Activated CD8-positive, alpha-beta T cell treated with anti-CD3 and anti-CD28 coated beads, Interleukin-2, amount 10 ng/mL, durations not matched to agents 7 days and 5 days (primary cell): ENCODE data around the gene ENTR1. TPM values are rescaled to one million over a fixed set of nuclear protein-coding genes. Genes with fewer than 3 reads are reported as not detected.
"Not testable (repeated sequence)": the region's sequence is repeated elsewhere in the genome, so short reads cannot be mapped to it uniquely, and the experiment has no call there.

Source experiments
- ATAC-seq: fragments of 150-1000 bp; cut with Tn5 transposase; one replicate; pipeline ENCODE4 v1.10.0; 2021; ENCODE audit warnings: moderate library complexity
- CTCF ChIA-PET: fragments of 350-600 bp; sonication (Branson Sonifier 250); formaldehyde crosslinking; loops from one replicate; lab custom pipeline; 2021; ENCODE audit warnings: antibody characterized with exemption; lab: Charles Lee
- POLR2A ChIA-PET: fragments of 350-600 bp; sonication (Branson Sonifier 250); formaldehyde crosslinking; loops from one replicate; lab custom pipeline; 2021; ENCODE audit warnings: antibody characterized with exemption; lab: Charles Lee
- DNase-seq: peaks from one replicate; pipeline ENCODE4 v3.0.0-alpha.2; 2020
- H3K27ac Mint-ChIP-seq: one replicate; pipeline ENCODE4 v1.8.0; 2021; ENCODE audit warnings: mild to moderate bottlenecking, mixed read lengths
- H3K27me3 Mint-ChIP-seq: one replicate; pipeline ENCODE4 v1.8.0; 2021; ENCODE audit warnings: low read depth, mixed read lengths
- H3K36me3 Mint-ChIP-seq: one replicate; pipeline ENCODE4 v1.8.0; 2021; ENCODE audit warnings: low read depth, mixed read lengths
- H3K4me1 Mint-ChIP-seq: one replicate; pipeline ENCODE4 v1.8.0; 2021; ENCODE audit warnings: low read depth, mixed read lengths
- H3K4me3 Mint-ChIP-seq: one replicate; pipeline ENCODE4 v1.8.0; 2021; ENCODE audit warnings: mild to moderate bottlenecking, mixed read lengths
- H3K9me3 Mint-ChIP-seq: one replicate; pipeline ENCODE4 v1.8.0; 2022; ENCODE audit warnings: mixed read lengths; ENCODE audit not compliant: insufficient read depth
- total RNA-seq, 2 experiments: library from RNA; stranded (reverse); gene quantifications; one replicate each; pipeline ENCODE4 v1.2.3, GENCODE V29; 2021

The ENTR1 gene
- total RNA-seq, 2 experiments from 2014 or later: 52.8 to 54.3 TPM

DNA sequence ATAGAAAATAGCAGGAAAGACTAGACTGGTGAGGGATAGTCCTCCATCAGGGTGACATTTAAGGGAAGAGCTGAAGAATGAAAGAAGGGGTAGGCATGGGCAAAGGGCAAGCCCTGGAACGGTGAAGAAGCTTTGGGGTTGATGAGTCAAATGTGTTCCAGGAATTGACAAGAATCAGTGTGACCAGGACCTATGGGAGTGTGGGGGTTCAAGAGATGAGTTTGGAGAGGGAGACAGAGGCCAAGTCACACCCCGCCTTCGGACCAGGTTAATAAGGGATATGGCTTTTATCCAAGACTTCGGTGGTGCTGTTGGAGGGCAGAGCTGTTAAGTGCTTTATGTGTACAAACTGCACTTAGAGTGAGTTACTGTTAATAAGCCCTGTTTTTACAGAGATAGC is 964 bp upstream of the ENTR1 start:
- Mint-ChIP-seq H3K9me3 (no peaks in the 10 kb centered on the region), H3K27ac (peak overlapping the region; percentile 92), H3K4me1 (peaks cover 51% of the 10 kb centered on the region), H3K36me3 (peaks cover 51% of the 10 kb centered on the region), H3K27me3 (no peaks in the 10 kb centered on the region), H3K4me3 (peak overlapping the region; percentile 92)
- DNase-seq (no peak), ATAC-seq (no peak)
- ChIA-PET POLR2A (interaction anchor here (0.6 to 2.9 kb wide), 2 partner anchors 10 to 98 kb away, joined by 3 to 13 read pairs; partner anchors contain the start of gene SNAPC4), CTCF (no interaction called here)

DNA sequence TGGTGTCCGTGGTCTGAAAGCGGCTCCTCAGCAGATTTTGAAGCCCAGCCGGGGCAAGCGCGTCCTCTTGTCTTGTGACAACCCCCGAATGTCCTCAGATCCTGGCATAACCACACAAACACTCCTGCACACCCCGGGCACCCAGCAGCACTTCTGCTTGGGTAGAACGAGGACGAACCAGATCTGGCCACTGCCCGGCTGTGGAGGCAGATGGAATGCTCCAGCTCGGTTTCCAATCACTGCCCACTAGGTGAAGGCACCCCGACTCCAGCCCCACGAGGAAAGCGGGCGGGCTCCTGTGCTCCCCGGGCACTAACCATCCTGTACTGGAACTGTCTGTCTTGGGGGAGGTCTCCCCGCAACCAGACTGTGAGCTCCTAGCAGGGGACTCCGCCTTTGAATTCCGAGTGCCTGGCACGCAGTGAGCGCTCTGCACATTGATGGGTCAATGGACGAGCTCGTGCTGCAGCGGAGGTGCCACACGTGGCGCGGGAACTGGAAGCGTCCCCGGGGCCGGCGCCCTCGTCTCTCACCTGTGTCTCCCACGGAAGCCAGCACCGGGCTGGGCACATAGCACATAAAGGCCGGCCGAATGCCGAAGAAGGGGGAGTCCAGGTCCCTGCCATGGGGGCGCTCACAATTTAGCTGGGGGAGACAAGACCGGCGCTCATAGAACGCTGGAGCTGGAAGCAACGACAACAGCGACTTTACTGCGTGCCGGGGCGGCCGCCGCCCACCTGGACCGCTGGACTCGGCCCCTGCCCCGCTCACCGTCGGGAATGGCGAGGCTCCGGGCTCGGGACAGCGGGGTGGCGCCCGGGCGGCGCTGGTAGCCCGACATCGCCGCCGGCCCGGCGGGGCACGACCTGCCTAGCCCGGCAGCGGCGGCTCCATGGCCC is 608 bp downstream of the ENTR1 start:
- Mint-ChIP-seq H3K4me3 (peak overlapping the region; percentile 90), H3K36me3 (peaks cover 56% of the 10 kb centered on the region), H3K27me3 (no peaks in the 10 kb centered on the region), H3K27ac (peak overlapping the region; percentile 94), H3K9me3 (no peaks in the 10 kb centered on the region), H3K4me1 (peaks cover 65% of the 10 kb centered on the region)
- ATAC-seq (peak; percentile 34), DNase-seq (peak; percentile 50)
- ChIA-PET POLR2A (interaction anchor here (0.6 to 2.9 kb wide), 5 partner anchors 9 to 46 kb away, joined by 3 to 13 read pairs (median 4); partner anchors contain the start of genes DNLZ and SNAPC4), CTCF (interaction anchor here (0.6 to 1.8 kb wide), 6 partner anchors 9 to 432 kb away, joined by 3 to 14 read pairs (median 3); partner anchors contain the start of genes AJM1 and DNLZ)

DNA sequence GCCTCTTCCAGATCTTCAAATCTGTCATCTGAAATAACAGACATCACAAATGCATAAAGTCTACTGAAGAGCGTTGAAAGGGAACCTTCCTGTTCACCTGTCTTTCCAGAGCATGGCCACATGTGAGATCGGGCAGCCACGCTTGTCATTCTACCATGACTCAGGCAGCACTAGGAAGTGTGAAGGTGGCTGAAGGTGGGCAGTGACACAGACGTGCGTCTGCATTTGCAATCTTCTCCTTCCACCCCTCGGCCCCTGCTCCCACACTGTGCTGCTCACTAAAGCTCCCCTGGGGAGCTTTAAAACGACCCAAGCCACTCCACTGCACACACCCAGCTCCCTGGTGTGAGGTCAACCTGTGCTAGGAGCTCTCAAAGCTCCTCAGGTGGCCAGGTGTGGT is 2.5 kb downstream of the ENTR1 start:
- Mint-ChIP-seq H3K4me1 (peaks cover 75% of the 10 kb centered on the region), H3K4me3 (no peak overlapping the region), H3K27ac (no peak overlapping the region), H3K27me3 (no peaks in the 10 kb centered on the region), H3K36me3 (peaks cover 57% of the 10 kb centered on the region), H3K9me3 (no peaks in the 10 kb centered on the region)
- ATAC-seq (no peak), DNase-seq (no peak)
- POLR2A ChIA-PET: no interaction called here
- CTCF ChIA-PET: interaction anchor here (1.2 kb wide), 1 partner anchor 45 kb away, joined by 3 read pairs; the partner anchor contains the start of gene DNLZ

DNA sequence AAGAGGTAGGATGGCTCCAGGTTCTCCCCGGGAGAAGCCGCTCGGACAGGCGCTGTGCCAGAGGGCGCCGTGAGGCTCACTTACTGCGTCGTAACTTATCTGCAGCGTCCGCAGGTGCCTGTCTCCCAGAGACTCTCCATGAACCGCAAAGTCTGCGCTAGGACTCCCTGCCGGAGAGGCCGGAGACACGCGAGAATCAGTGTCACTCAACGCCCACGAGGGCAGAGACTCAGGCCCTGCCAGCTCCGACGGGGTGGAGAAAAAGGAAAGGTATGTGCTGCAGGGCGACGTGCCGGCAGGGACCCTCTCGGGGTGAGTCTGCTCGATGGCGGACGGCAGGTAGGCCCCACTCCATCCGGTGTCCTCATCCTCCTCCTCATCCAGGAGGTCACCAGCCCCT is 3.4 kb downstream of the ENTR1 start:
- H3K9me3 Mint-ChIP-seq, POLR2A ChIA-PET, CTCF ChIA-PET, H3K27me3 Mint-ChIP-seq, H3K4me3 Mint-ChIP-seq, ATAC-seq, H3K27ac Mint-ChIP-seq, DNase-seq: not testable (repeated sequence)
- H3K36me3 Mint-ChIP-seq: peaks cover 58% of the 10 kb centered on the region
- peaks cover 78% of the 10 kb centered on the region for H3K4me1 Mint-ChIP-seq

DNA sequence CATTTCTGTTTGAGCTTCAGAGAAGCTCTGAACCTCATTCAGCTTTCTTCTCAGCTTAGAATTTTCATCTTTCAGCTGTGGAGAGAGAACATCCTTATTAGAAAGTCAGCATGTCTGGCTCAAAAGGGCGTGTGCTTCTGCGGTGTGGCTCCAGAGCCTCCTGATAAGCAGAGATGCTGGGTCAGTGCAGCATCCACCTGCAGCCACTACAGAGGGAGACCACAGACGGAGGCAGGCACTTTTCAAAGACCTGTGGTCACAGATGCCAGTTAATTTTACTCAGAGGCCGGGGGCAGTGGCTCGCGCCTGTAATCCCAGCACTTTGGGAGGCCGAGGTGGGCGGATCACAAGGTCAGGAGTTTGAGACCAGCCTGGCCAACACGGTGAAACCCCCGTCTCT is 4.5 kb downstream of the ENTR1 start:
- H3K27me3 Mint-ChIP-seq, H3K4me3 Mint-ChIP-seq, ATAC-seq, H3K27ac Mint-ChIP-seq, CTCF ChIA-PET, POLR2A ChIA-PET, DNase-seq, H3K9me3 Mint-ChIP-seq: not testable (repeated sequence)
- H3K36me3 Mint-ChIP-seq: peaks cover 60% of the 10 kb centered on the region
- H3K4me1 Mint-ChIP-seq: peaks cover 75% of the 10 kb centered on the region

DNA sequence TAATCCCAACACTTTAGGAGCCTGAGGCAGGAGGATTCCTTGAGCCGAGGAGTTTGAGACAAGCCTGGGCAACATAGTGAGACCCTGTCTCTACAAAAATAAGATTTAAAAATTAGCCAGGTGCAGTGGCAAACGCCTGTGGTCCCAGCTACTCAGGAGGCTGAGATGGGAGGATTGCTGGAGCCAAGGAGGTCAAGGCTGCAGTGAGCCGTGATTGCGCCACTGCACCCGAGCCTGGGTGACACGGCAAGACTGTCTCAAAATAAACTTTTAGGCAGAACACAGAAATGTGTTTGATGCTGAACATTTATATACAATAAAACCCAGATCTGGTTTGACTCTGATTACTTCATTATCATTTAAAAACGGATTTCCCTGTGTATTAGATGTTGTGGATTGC is 4.9 kb downstream of the ENTR1 start:
- ChIA-PET CTCF (no interaction called here), POLR2A (no interaction called here)
- H3K36me3 Mint-ChIP-seq: peaks cover 60% of the 10 kb centered on the region
- no peak overlapping the region for H3K4me3 Mint-ChIP-seq
- H3K27me3 Mint-ChIP-seq: no peaks in the 10 kb centered on the region
- H3K4me1 Mint-ChIP-seq: peaks cover 78% of the 10 kb centered on the region
- H3K27ac Mint-ChIP-seq: no peak overlapping the region
- H3K9me3 Mint-ChIP-seq: no peaks in the 10 kb centered on the region
- no peak for ATAC-seq
- DNase-seq: no peak

DNA sequence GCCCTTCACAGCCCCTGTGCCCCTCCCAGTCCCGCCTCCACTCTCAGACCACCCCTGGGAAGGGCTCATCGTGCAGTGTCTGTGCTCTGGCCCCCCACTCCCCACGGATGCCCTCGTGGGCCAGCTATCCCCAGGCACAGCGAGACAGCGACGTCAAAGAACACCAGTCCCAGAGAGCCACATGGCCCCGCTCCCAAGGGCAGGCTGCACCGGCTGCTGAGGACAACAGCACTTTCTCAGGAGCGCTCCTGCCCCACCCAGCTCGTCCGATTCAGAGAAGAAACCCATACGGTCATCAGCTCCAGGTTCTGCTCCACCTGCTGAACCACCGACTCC is 5.6 kb downstream of the ENTR1 start:
- H3K9me3 Mint-ChIP-seq: no peaks in the 10 kb centered on the region
- peaks cover 78% of the 10 kb centered on the region for H3K4me1 Mint-ChIP-seq
- CTCF ChIA-PET: interaction anchor here (1.1 to 2.0 kb wide), 2 partner anchors 15 to 41 kb away, joined by 3 to 8 read pairs; partner anchors contain the start of gene DNLZ
- H3K27ac Mint-ChIP-seq: peak overlapping the region; percentile 85
- POLR2A ChIA-PET: interaction anchor here (1.6 to 1.9 kb wide), 2 partner anchors 12 to 41 kb away, joined by 3 to 8 read pairs; partner anchors contain the start of gene DNLZ
- no peaks in the 10 kb centered on the region for H3K27me3 Mint-ChIP-seq
- no peak for DNase-seq
- no peak for ATAC-seq
- peaks cover 57% of the 10 kb centered on the region for H3K36me3 Mint-ChIP-seq
- H3K4me3 Mint-ChIP-seq: peak overlapping the region; percentile 65

DNA sequence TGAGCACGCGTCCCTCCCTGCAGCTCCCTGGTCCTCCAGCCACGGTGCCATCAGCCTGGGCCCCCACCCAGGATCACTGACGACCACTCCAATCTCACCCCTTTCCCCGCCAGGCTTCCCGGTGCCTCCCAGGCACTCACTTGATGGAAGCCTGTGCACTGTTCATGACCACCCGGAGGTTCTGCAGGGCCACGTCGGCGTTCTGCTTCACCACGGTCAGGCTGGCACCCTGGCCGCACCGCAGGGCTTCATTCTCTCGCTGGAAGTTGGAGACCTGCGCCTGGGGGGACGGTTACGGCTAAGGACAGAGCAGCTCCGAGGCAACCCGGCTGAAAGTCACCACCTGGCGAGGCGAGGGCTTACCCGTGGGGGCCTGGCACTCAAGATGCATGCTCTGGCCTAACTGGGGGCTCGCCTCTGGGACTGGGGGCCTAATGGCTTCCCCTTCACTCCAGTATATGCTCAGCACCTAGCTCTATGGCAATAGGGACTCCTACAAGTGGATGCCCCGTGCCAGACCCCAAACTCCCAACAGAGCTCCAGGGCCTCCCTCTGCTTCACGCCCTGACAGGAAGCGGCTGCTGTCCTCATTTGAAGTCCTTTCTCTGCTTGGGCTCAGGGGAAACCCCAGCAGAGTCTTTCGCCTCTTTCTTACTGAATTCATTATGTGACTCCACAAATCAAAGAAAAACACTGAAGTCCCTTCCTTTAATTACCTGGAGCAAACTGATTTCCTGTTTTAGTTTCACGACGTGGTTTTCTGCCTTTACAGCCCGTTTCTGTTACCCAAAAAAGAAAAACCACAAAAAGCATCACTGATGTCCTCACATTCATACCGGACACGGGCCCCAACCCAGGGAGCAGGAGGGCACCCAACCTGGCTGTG is 6.3 kb downstream of the ENTR1 start:
- Mint-ChIP-seq H3K9me3 (no peaks in the 10 kb centered on the region), H3K4me3 (peak overlapping the region; percentile 65), H3K27ac (peak overlapping the region; percentile 85), H3K27me3 (no peaks in the 10 kb centered on the region), H3K36me3 (peaks cover 57% of the 10 kb centered on the region), H3K4me1 (peaks cover 75% of the 10 kb centered on the region)
- ChIA-PET POLR2A (interaction anchor here (0.7 to 1.9 kb wide), 6 partner anchors 12 to 435 kb away, joined by 3 to 8 read pairs (median 4); partner anchors contain the start of gene DNLZ), CTCF (interaction anchor here (0.9 to 2.0 kb wide), 5 partner anchors 13 to 91 kb away, joined by 3 to 8 read pairs (median 3); partner anchors contain the start of gene DNLZ)
- peak; percentile 67 for DNase-seq
- ATAC-seq: peak; percentile 7

DNA sequence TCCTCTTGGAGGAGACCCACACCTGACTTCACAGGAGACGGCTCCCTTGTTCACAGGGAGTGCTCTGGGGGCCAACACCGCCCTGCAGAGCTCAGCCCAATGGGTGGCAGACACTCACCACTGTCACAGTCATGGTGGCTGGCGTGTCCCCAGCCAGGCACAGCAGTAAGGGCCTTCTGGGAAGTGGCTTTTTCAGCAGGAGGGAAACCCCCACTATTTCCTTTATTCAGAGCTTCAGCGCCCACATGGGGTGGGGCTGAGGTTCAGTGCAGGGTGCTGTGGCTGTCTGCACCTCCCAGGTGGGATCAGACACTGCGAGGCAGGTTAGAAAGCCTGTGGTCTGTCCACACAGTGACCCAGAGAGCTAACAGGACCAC is 6.9 kb downstream of the ENTR1 start:
- CTCF ChIA-PET: interaction anchor here (0.6 to 2.0 kb wide), 6 partner anchors 13 to 489 kb away, joined by 3 to 8 read pairs (median 3); partner anchors contain the start of gene DNLZ
- POLR2A ChIA-PET: interaction anchor here (0.9 to 1.9 kb wide), 5 partner anchors 11 to 40 kb away, joined by 3 to 8 read pairs (median 3); partner anchors contain the start of gene DNLZ
- Mint-ChIP-seq H3K4me1 (peaks cover 75% of the 10 kb centered on the region), H3K27me3 (no peaks in the 10 kb centered on the region), H3K9me3 (no peaks in the 10 kb centered on the region), H3K27ac (peak overlapping the region; percentile 85), H3K4me3 (peak overlapping the region; percentile 65), H3K36me3 (peaks cover 52% of the 10 kb centered on the region)
- ATAC-seq: peak; percentile 78
- peak; percentile 89 for DNase-seq

DNA sequence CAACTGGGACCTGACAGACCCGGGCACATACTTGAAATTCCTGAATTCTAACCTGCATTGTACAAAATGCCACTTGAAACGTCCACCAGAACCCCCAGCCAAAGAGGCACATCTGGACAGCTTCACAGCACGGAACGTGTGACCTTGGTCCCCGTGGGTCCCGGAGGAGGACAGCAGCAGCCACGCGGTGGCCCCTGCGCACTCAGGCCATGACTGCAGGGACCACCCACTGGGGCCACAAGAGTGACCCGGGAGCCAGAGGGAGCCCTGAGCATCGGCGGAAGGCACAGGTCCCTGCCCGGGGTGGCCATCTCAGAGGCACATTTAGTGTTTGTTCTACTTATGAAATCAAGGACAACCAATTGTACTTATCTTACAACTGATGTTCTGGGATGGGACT is 8.3 kb downstream of the ENTR1 start:
- DNase-seq (no peak), ATAC-seq (no peak)
- CTCF ChIA-PET: interaction anchor here (1.1 to 1.6 kb wide), 3 partner anchors 17 to 135 kb away, joined by 3 to 8 read pairs (median 6); no protein-coding TSS in a partner anchor
- H3K4me3 Mint-ChIP-seq: no peak overlapping the region
- no peaks in the 10 kb centered on the region for H3K9me3 Mint-ChIP-seq
- H3K27me3 Mint-ChIP-seq: no peaks in the 10 kb centered on the region
- peak overlapping the region; percentile 71 for H3K27ac Mint-ChIP-seq
- POLR2A ChIA-PET: interaction anchor here (0.9 to 2.5 kb wide), 2 partner anchors 8 to 17 kb away, joined by 5 to 13 read pairs; partner anchors contain the start of genes ENTR1 and PMPCA
- H3K4me1 Mint-ChIP-seq: peaks cover 70% of the 10 kb centered on the region
- peaks cover 45% of the 10 kb centered on the region for H3K36me3 Mint-ChIP-seq
